ENCODE measurements around the gene TM2D1.
"Not testable (repeated sequence)": the region's sequence is repeated elsewhere in the genome, so short reads cannot be mapped to it uniquely, and the experiment has no call there.

TM2D1 gene

DNA sequence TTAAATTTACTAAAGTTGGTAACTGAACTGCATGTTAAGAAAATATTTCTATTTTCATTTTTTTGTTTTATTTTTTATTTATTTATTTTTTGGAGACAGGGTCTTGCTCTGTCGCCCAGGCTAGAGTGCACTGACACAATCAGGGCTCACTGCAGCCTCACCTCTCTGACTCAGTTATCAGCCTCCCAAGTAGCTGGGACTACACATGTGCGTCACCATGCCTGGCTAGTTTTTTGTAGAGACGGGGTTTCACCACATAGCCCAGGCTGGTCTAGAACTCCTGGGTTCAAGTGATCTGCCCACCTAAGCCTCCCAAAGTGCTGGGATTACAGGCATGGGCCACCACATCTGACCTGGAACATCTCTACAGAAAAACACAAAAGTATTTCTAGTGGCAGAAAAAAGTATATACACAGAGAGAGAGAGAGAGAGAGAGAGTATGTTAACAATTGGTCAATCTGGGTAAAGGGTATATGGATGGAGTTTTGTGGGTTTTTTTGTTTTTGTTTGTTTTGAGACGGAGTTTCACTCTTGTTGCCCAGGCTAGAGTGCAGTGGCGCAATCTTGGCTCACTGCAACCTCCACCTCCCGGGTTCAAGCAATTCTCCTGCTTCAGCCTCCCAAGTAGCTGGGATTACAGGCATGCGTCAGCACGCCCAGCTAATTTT lies 5.8 kb downstream of the TM2D1 start:
- DNase-seq (ENCODE audit: low spot score); FAIRE-seq: not testable (repeated sequence)

DNA sequence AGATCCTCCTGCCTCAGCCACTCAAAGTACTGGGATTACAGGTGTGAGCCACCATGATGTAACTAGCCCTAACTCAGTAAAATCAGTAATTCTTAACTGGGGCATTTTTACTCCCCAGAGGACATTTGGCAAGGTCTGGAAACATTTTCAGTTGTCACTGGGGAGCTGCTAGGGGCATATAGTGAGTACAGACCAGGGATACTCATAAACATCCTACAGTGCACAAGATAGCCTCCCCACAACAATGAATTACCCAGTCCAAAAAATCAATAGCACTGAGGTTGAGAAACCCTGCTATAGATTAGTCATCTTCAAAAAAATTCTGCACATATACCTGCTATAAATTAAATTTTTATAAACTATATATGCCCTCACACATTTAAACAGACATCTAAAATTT lies 13.0 kb downstream of the TM2D1 start:
- DNase-seq (ENCODE audit: low spot score) (no peak), FAIRE-seq (no peak)

DNA sequence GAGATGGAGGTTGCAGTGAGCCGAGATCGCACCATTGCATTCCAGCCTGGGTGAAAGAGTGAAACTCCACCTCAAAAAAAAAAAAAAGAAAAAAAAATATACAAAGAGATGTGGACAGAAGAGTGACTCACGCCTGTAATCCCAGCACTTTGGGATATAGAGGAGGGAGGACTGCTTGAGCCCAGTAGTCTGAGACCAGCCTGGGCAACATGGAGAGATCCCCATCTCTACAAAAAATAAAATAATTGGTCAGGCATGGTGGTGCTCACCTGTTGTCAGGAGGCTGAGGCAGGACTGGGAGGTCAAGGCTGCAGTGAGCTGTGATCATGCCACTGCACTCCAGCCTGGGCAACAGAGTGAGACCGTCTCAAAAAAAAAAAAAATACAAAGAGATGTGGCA lies 13.7 kb downstream of the TM2D1 start:
- not testable (repeated sequence) for DNase-seq (ENCODE audit: low spot score); FAIRE-seq

DNA sequence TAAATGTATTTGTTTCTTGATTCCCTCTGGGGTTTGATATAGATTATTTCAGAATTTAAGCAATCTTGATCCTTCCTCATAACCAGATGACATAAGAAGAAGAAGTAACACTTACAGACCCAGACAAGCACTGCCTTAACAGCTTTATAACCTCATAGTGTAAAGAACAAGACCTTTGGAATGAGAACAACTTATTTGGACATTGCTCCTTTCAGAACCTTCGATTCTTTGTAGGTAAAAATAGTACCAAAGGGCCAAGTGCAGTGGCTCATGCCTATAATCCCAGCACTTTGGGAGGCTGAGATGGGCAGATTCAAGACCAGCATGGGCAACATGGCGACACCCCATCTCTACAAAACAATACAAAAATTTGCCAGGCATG lies 15.0 kb downstream of the TM2D1 start:
- FAIRE-seq (no peak), DNase-seq (ENCODE audit: low spot score) (no peak)

DNA sequence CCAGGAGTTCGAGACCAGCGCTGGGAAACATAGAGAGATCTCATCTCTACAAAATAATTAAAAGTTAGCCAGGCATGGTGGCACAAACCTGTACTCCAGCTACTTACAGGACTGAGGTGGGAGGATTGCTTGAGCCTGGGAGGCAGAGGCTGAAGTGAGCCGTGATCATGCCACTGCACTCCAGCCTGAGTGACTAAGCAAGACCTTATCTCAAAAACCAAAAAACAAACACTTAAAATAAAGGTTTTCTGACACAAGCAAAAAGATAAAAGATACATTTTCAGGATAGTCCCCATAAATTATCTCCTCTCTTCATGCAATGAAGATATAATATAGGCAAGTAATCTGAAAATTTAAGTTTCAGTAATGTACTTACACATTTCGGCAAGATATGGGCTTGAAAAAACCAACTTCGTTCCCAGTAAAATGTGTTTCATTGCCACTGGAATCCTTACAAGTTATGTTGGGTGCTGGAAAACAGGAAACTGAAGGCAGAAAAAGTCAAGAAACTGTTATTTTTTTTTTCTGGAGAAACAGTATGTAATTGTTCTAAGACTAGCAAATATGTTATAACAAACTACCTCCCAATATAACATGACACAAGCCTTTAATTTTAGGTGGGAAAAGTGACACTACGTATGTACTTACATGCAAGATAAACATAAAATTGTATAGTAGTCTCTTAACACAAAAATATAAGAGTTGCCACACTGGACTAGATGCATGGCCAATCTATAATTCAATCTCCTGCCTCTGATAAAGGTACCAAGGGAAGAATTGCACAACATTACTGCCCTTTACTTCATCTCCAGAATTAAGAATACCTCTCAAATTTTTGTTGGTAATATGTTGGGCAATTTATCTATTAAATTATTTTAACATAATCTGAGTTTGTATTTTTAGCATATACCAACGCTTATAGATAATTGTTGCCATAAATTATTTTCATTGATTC lies 15.7 kb downstream of the TM2D1 start:
- no peak for FAIRE-seq

DNA sequence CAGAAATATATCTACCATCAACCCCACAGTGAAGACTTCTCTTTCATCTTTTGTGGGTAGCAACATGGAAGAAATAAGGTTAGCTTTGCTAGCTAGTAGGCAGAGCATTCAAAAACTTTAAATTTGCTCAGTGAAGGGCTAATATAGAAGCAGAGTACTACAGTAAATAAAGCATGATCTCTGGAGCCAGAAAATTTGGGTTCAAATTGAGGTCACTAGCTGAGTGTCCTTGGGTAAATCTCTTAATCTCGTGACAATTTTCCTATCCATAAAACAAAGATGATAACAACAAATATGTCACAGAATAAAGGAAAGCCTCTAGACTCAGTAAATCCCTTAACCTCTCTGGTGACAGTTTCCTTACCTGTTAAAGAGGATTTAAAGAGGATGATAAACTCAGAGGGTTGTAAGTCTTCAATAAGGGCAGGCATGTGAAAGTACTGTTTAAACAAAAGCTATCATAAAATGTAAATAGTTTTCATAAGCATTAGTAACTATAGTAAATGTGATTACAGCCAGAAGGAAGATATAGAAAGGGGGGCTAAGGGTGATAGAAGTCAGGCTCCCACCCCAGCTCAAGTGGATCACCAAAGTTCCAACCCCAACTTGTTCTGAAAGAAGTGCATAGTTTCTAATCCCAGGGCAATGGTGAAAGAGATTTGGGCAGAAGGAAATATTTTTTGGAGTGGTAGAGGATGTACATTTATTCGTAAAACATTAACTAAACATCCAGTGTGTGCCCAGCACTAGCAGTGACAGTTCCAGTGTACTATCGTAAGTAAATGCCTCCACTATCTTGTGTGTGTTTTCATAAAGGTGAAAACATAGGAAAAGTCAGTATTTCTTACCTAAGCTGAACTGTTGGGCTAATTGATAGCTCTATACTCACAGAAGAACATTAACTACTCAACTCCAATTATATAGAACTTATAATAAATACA lies 24.8 kb downstream of the TM2D1 start:
- FAIRE-seq (no peak), DNase-seq (ENCODE audit: low spot score) (no peak)

More for the DNA sequence above, 15.7 kb downstream of the TM2D1 start:
- DNase-seq (ENCODE audit: low spot score) = no peak

DNA sequence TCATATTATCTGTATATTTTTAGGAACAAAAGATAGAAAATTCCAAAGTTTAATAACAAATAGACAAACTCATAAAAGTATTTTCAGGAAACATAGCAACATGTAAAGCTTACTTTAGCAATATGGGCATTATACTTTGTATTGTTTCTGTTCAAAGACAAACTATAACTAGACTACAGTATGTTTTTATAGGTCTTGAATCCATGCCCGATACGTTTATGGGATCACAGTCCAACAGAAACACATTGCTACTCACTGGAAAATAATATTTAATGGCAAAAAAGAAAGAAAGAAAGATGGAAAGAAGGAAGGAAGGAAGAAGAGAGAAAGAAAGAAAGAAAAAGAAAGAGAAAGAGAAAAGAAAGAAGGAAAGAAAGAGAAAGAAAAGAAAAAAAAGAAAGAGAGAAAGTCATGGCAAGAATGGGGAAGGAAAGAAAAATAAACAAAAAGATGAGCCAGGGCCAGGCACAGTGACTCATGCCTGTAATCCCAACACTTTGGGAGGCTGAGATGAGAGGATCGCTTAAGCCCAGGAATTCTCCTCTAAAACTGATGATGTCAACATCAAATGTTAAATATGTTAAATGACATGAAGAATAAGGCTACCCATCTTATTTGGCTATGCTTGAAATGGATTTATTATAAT lies 32.7 kb downstream of the TM2D1 start:
- DNase-seq (ENCODE audit: low spot score) (no peak), FAIRE-seq (no peak)

DNA sequence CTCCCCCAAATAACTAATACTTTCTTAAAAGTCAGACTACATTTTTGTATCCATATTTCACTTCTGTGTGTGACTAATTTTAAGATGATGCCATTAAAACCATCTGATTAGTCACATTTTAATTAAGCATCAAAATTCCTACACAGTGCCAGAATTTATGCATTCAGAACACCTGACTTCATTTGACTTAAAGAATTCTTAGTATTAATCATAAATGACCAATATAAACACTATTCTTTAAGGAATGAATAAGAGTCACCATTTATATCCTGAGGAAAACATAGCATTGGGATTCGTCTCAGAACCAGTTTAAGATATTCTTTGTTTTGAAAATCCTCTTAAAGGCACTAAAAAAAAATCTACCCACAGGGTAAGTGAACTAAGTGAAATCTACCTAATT lies 37.0 kb downstream of the TM2D1 start:
- DNase-seq (ENCODE audit: low spot score) (no peak), FAIRE-seq (no peak)

DNA sequence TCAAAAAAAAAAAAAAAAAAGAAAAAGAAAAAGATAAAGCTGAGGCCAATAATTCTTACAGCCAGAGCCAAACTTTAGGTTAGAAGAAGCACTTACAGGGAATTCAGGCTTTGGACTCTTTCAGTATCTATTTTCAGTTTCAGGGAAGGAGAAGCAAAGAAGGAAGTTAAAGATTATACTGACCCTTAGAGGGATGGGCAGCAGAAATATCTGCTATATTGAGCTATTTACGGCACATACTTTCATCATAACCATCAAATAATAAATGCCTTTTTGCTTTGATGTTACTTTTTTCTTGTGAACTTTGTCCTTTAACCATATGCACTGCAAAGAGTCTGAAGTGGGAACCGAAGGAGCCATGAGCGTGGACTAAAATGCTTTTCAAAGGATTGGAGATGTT lies 42.0 kb downstream of the TM2D1 start:
- no peak for DNase-seq (ENCODE audit: low spot score)

DNA sequence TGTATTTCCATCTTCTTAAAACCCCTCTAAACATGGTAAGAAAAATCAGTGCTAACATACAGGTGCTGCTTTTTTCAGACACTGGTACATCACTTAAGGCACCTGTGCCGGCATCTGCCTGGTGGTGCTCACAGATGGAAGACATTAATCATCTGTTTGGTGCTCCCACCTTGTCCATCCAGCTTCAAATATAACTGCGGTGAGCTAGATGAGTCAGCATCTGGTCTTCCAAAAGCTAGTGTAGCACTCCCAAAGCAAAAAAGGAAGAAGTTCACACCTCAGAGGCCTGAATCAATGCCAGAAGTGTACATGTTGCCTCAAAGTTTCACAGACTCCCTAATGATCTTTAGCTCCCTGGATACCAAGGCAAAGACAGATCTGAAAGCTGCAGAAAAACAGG lies 44.4 kb downstream of the TM2D1 start:
- DNase-seq (ENCODE audit: low spot score) (no peak), FAIRE-seq (no peak)

More for the DNA sequence above, 42.0 kb downstream of the TM2D1 start:
- FAIRE-seq = no peak

DNA sequence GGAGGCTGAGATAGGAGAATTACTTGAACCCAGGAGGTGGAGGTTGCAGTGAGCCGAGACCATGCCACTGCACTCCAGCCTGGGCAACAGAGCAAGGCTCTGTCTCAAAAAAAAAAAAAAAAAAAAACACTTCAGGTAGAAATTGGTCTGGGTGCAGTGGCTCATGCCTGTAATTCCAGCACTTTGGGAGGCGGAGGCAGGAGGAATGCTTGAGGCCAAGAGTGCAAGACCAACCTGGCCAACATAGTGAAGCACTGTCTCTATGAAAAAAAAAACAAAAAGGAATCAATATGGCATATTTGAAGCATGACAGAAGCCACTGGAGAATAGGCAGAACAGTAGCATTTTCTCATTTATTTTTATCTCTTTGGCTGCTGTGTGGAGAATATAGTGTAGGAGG lies 48.1 kb downstream of the TM2D1 start:
- not testable (repeated sequence) for FAIRE-seq; DNase-seq (ENCODE audit: low spot score)

DNA sequence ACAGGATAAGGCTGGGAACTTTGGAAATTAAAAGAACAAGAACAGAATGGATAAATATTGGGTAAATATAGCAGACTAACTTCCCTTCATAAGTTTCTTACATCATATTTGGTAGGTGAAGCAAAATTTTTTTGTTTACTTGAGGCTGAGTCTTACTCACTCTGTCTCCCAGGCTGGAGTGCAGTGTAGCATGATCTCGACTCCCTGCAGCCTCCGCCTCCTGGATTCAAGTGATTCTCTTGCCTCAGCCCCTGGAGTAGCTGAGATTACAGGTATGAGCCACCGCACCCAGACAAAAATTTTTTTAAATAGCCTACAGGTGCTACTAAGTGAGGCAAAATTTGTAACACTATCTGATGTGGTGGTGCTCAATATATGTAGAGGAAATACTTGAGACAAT lies 50.7 kb downstream of the TM2D1 start:
- DNase-seq (ENCODE audit: low spot score) (no peak), FAIRE-seq (no peak)

DNA sequence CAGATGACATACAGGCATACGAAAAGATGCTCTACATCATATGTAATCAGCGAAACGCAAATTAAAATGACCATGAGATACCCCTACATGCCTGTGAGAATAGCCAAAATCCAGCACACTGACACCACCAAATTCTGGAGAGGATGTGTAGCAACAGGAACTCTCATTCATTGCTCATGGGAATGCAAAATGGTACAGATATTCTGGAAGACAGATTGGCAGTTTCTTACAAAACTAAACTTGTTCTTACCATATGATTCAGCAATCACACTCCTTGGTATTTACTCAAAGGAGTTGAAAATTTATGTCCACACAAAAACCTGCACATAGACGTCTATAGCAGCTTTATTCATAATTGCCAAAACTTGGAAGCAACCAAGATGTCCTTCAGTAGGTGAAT lies 52.6 kb downstream of the TM2D1 start:
- no peak for FAIRE-seq
- DNase-seq (ENCODE audit: low spot score) = no peak

DNA sequence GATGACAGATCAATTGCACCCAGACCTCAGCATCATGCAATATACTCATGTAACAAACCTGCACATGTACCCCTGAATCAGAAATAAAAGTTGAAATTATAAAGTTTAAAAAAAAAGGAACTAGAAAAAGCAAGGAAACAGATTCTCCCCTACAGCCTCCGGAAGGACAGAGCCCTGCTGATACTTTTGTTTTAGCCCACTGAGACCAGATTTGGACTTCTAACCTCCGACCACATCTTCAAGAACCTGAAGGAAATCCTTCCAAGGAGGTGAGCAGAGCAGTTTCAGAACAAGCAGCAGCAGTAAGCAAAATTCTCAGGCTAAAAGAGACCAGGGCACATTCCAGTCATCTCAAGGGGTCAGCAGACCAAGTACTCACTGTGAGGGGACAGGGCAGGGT lies 54.5 kb downstream of the TM2D1 start:
- no peak for FAIRE-seq
- no peak for DNase-seq (ENCODE audit: low spot score)

DNA sequence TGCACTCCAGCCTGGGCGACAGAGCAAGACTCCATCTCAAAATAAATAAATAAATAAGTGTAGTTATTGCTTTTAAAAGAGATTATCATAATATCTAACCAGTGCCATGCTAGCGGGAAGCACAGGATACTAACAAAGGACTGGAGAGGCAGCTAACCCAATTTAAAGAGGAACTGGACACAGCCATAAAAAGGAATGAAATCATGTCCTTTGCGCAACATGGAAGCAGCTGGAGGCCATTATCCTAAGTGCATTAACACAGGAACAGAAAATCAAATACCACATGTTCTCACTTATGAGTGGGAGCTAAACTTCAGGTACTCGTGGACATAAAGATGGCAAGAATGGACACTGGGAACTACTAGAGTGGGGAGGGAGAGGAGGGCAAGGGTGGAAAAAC lies 54.9 kb downstream of the TM2D1 start:
- FAIRE-seq = no peak
- DNase-seq (ENCODE audit: low spot score) = no peak

DNA sequence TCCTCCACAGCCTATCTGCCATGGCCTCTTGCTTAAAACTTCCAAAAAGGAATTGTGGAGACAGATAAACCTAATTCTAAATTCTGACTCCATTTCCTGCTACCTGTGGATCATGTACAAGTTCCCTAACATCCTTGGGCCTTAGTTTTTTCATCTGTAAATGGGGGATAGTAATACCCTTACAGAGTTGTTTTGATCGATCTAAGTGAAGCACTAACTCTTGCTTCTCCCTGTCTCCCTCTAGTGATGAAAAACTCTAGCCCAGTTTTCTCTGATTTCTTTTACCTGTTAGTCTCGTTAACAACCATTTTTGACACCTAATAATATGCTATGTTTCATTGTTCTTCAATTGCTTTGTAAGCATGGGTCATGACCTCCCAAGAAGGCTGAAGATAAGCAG lies 65.9 kb downstream of the TM2D1 start:
- DNase-seq (ENCODE audit: low spot score) (no peak), FAIRE-seq (no peak)

DNA sequence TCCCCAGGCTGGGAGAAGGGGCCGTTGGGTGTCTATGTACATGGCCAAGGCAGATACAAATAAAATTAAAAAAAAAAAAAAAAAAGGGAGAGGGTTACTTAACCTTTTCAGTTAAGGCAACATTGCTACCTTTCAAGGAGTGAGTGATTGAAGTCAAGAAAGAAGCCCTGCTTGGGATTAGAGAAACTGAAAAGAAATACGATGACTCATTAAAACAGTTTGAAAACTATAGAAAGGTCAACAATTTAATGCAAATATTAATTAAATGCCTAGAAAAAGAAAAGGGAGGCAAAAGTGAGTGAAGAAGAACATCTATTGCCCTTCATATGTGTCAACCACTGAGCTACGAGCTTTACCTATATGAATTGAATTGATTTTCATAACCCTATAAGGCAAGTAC lies 69.5 kb downstream of the TM2D1 start:
- FAIRE-seq = no peak
- DNase-seq (ENCODE audit: low spot score) = no peak

DNA sequence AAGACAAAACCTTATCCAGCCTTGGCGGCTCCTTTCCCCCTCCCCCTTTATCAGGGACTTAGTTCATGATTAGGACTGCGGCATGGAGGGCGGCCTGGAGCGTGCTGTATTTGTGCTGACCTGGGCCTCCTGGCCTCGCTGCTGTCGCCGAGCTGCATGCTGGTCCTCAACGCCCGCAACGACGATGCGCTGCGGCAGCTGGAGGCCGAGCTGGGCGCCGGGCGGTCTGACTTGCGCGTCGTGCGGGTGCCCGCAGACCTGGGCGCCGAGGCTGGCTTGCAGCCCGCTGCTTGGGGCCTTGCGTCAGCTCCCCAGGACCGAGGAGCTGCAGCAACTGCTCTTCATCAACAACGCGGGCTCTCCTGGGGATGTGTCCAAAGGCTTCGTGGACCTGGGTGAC lies 70.9 kb downstream of the TM2D1 start:
- no peak for DNase-seq (ENCODE audit: low spot score)

DNA sequence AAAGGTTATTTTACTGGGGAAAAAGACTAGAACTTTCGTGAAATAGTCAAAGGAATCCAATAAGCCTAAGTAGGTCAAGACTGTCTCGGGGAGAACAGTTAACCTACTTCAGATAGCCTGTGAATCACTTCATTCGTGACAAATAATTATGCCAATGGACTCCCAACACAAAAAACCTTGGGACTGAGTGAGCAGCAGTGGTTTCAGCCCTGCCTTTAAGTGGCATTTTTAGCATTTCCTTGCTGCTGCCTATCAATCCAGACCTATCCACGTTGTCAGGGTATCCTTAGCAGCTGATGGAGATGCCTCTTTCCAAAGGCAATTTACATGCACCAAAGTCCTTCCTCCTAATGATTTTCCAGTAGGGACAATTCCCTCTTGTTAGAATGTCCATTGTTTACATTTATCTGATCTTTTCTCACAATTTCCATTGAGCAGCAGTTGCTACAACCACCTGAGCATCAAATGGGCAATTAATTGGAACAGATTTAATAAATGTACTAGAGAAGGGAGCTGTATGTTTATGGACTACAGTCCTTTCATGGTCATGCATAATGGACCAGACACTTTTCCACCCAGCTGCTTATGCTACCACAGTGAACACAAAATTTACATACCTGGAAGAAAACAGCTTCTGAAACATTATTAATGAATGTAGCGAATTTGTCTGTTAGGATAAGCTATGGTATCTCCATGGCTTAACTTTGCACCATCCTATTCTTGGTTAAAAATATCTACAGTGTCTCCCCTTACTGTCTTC lies 75.8 kb downstream of the TM2D1 start:
- FAIRE-seq (no peak), DNase-seq (ENCODE audit: low spot score) (no peak)

More for the DNA sequence above, 70.9 kb downstream of the TM2D1 start:
- no peak for FAIRE-seq

DNA sequence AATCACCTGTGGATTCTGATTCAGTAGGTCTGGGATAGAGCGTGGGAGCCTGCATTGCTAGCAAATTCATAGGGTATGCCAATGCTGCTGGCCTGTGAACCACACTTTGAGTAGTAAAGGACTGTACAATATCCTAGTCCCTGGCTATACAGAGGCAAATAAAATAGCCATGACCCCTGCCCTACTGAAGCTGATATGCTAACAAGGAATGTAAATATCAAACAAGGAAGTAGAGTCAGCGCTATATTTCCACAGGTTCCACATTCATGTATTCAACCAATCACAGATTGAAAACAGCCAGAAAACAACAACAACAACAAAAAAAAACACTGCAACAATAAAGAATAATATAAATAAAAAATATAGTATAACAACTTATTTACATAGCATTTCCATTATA lies 77.8 kb downstream of the TM2D1 start:
- no peak for FAIRE-seq
- no peak for DNase-seq (ENCODE audit: low spot score)

Data from RCC 7860 (cell line).